GM06990 (cell line): ENCODE measurements around the gene STAB2.

Experiments
- DNase-seq: peaks from one replicate; pipeline ENCODE4 v3.0.0-alpha.2; 2011; ENCODE audit not compliant: insufficient read length; ENCODE audit errors: extremely low read depth
- H3K27me3 ChIP-seq: replicated peaks from 2 replicates; pipeline ENCODE4 v1.6.0; 2011; ENCODE audit warnings: low read length; ENCODE audit not compliant: control insufficient read depth, insufficient read depth
- H3K36me3 ChIP-seq: 2 replicates; pipeline ENCODE4 v1.5.1; 2011; ENCODE audit warnings: low read length; ENCODE audit not compliant: control insufficient read depth, insufficient read depth
- H3K4me3 ChIP-seq: replicated peaks from 2 replicates; pipeline ENCODE4 v1.5.1; 2011; ENCODE audit warnings: low read depth, mild to moderate bottlenecking, control low read depth, low read length
- CTCF ChIP-seq: IDR thresholded peaks from 2 replicates; pipeline ENCODE4 v1.5.1; 2011; ENCODE audit warnings: low read length, control low read depth, mild to moderate bottlenecking, inconsistent platforms; ENCODE audit not compliant: insufficient read depth, poor library complexity, severe bottlenecking

Gene STAB2

GRCh38 chr12:103680591-103681141 is 93.6 kb downstream of the STAB2 start:
- no peaks in the 10 kb centered on the region for H3K36me3 ChIP-seq
- H3K4me3 ChIP-seq: no peak overlapping the region
- no peak for DNase-seq
- no peak for TF ChIP-seq CTCF
- no peaks in the 10 kb centered on the region; the same call in 1 of the 2 replicates for H3K27me3 ChIP-seq

- Histone ChIP-seq H3K4me3 (no peak overlapping the region), H3K27me3 (no peaks in the 10 kb centered on the region; the same call in 1 of the 2 replicates), H3K36me3 (no peaks in the 10 kb centered on the region)
- DNase-seq: no peak
- no peak for TF ChIP-seq CTCF
These were observed 99.0 kb downstream of the STAB2 start for GRCh38 chr12:103686026-103686425.

GRCh38 chr12:103687253-103687652 is 100.2 kb downstream of the STAB2 start:
- H3K36me3 ChIP-seq: no peaks in the 10 kb centered on the region
- no peaks in the 10 kb centered on the region; the same call in 1 of the 2 replicates for H3K27me3 ChIP-seq
- no peak for TF ChIP-seq CTCF
- no peak for DNase-seq
- H3K4me3 ChIP-seq: no peak overlapping the region

- no peaks in the 10 kb centered on the region; the same call in 1 of the 2 replicates for H3K27me3 ChIP-seq
- no peaks in the 10 kb centered on the region for H3K36me3 ChIP-seq
- no peak for TF ChIP-seq CTCF
- H3K4me3 ChIP-seq: no peak overlapping the region
- no peak for DNase-seq
These were observed 101.4 kb downstream of the STAB2 start for GRCh38 chr12:103688376-103689063.

GRCh38 chr12:103690426-103690825 is 103.4 kb downstream of the STAB2 start:
- H3K36me3 ChIP-seq: no peaks in the 10 kb centered on the region
- no peak for DNase-seq
- no peak overlapping the region for H3K4me3 ChIP-seq
- no peak for TF ChIP-seq CTCF
- no peaks in the 10 kb centered on the region; the same call in 1 of the 2 replicates for H3K27me3 ChIP-seq
